ENCODE data around the gene GAN.

Gene GAN

GRCh38 chr16:81350306-81350615 is 35.5 kb downstream of the GAN start:
- in situ Hi-C loops (cut with MboI; ENCODE audit: low sequenced_read_pairs): no loop called here

DNA sequence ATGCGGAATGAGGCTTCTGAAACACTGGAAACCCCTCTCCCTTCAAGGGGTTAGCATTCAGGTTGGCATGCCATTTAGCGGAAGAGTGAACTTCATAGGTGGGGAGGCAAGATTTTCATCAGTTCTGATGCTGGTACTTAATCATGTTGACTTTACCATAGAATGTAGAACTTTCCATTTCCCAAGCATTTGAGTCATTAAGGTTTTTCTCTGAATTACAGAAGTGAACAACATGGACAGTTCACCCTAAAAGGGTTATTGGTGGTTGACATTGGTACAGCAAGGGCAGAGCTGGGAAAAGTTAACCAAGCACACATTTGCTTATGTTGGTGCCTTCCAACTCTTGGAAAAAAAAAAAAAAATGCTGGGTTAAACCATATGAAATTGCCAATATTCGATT is 39.1 kb downstream of the GAN start:
- in situ Hi-C loops (cut with MboI; ENCODE audit: low sequenced_read_pairs): no loop called here

DNA sequence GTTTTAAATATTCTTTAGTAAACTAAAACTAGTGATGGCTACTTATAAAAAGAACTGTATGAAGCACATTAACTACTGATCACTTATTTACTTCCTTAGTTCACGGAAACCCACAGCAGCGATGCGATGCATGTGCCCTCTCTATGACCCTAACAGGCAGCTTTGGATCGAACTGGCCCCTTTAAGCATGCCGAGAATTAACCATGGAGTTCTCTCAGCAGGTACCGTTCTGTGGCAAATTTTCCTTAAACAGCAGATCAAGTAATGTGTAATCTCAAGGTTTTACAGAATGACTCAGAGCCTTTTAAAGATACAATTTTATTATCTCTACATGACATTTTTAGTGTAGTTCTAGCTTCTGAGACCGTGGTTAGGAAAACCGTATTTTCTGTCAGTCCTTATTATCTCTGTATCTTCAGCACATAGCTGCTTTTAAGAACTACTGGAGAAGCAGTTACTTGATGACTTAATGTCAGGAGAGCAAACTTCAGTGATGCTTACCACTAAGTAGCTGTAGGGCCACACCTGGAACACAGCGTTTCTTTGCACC is 43.0 kb downstream of the GAN start:
- in situ Hi-C loops (cut with MboI; ENCODE audit: low sequenced_read_pairs): no loop called here

DNA sequence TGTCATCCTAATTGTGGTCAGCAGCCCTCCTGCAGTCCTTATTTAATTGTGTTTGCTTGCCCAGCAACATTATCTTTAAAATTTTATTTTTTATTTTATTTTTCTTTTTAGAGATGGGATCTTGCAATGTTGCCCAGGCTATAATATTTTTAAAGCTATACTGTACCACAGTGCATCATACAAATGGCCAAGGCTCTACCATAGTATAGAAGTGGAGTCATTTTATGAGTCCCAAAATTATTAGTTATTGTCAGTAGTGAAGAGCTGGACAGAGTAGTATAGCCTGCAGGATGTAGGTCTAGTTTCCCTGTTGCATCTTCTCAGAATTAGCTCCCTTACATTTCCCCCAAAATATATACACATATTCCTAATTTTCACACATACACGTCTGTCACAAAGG is 44.1 kb downstream of the GAN start:
- in situ Hi-C loops (cut with MboI; ENCODE audit: low sequenced_read_pairs): no loop called here

GRCh38 chr16:81360135-81360534 is 45.4 kb downstream of the GAN start:
- in situ Hi-C loops (cut with MboI; ENCODE audit: low sequenced_read_pairs): no loop called here

- in situ Hi-C loops (cut with MboI; ENCODE audit: low sequenced_read_pairs): no loop called here
Observed at GRCh38 chr16:81365731-81366130, 51.0 kb downstream of the GAN start.

DNA sequence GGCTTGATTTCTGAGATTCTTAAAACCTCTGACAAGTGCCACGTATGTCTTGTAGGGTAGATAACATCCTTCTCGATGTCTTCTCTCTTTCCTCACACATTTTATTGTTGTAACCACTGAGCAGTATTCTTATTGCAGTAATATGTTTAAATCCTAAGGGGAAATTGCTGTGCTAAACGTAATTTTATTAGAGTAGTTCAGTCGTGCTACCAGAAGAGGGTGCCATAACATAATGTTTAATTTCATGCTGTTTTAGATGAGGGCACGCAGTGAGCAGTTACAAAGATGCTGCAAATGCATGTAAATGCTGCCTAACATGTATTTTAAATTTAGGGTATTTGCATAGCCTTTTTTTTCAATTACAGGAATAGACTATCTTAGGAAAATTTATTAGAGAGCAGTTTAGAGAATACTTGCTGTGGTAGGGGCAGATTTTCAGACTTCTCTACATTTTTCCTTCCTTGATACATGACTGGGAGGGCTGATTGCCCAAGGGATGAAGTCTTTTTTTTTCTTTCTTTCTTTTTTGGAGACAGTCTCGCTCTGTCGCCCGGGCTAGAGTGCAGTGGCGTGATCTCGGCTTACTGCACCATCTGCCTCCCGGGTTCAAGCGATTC is 51.7 kb downstream of the GAN start:
- in situ Hi-C loops (cut with MboI; ENCODE audit: low sequenced_read_pairs): no loop called here

DNA sequence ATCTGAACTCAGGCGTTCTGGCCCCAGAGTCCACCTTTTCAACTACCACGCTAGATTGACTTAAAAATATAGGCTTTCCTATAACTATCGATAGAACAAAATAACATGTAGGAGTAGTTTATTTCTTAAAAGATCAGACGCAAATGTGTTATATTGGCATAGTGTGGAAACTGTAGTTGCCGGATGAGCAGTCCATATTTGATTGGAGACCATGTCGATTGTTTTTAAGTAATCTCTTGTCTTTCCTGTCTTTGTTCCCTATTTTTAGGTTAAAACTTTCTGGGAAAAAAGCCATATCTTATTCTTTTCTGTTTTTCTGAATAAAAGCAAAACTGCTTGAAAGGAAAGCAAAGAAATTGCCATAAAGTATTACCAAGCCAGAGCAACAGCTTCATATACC is 53.1 kb downstream of the GAN start:
- in situ Hi-C loops (cut with MboI; ENCODE audit: low sequenced_read_pairs): no loop called here

GRCh38 chr16:81369888-81370504 is 55.2 kb downstream of the GAN start:
- in situ Hi-C loops (cut with MboI; ENCODE audit: low sequenced_read_pairs): no loop called here

GRCh38 chr16:81371106-81371505 is 56.3 kb downstream of the GAN start:
- in situ Hi-C loops (cut with MboI; ENCODE audit: low sequenced_read_pairs): no loop called here

GRCh38 chr16:81374550-81374949 is 59.8 kb downstream of the GAN start:
- in situ Hi-C loops (cut with MboI; ENCODE audit: low sequenced_read_pairs): no loop called here

DNA sequence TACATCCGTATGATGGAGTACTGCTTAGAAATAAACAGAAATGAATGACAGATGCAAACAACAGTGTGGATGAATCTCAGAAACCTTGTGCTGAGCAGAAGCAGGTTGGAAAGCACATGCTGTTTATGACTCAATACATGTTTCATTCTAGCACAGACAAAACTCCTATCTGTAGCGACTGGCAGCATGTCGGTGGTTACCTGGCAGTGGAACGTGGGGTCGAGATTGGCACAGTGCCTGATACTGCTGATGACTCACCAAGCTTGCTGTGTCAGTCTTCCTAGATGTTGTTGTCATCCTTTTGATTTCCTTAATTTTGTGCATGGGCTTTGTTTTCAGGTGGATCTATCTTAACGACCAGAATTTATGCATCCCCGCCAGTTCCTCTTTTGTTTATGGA is 62.1 kb downstream of the GAN start:
- in situ Hi-C loops (cut with MboI; ENCODE audit: low sequenced_read_pairs): no loop called here

GRCh38 chr16:81378049-81378448 is 63.3 kb downstream of the GAN start:
- in situ Hi-C loops (cut with MboI; ENCODE audit: low sequenced_read_pairs): no loop called here

GRCh38 chr16:81380932-81381331 is 66.2 kb downstream of the GAN start:
- in situ Hi-C loops (cut with MboI; ENCODE audit: low sequenced_read_pairs): no loop called here

GRCh38 chr16:81384006-81384405 is 69.2 kb downstream of the GAN start:
- in situ Hi-C loops (cut with MboI; ENCODE audit: low sequenced_read_pairs): no loop called here

- in situ Hi-C loops (cut with MboI; ENCODE audit: low sequenced_read_pairs): no loop called here
Observed at GRCh38 chr16:81385031-81385756, 70.4 kb downstream of the GAN start.

GRCh38 chr16:81388357-81388756 is 73.6 kb downstream of the GAN start:
- in situ Hi-C loops (cut with MboI; ENCODE audit: low sequenced_read_pairs): no loop called here

DNA sequence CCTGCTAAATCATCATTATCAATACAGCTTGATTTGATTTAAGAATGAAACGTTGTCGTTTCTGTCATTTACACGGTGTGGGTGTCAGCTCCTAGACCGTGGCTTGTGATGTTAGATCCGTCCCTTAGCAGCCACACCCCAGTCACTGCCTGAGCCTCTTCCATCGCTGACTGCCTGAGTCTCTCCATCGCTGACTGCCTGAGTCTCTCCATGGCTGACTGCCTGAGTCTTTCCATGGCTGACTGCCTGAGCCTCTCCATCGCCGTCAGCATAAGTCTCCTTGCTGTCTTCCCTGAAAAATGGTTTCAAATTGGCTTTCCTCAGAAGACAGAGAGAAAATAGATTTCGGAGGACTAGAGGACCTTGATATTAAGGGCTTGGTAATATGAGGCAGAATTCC is 76.1 kb downstream of the GAN start:
- in situ Hi-C loops (cut with MboI; ENCODE audit: low sequenced_read_pairs): no loop called here

GRCh38 chr16:81392011-81392410 is 77.2 kb downstream of the GAN start:
- in situ Hi-C loops (cut with MboI; ENCODE audit: low sequenced_read_pairs): no loop called here

- in situ Hi-C loops (cut with MboI; ENCODE audit: low sequenced_read_pairs): no loop called here
Observed at GRCh38 chr16:81394416-81394815, 79.7 kb downstream of the GAN start.

- in situ Hi-C loops (cut with MboI; ENCODE audit: low sequenced_read_pairs): no loop called here
Observed at GRCh38 chr16:81394966-81395655, 80.3 kb downstream of the GAN start.

Measured in hTERT RPE-1 (cell line).